ENCODE measurements around the gene ALAS2.
"Not testable (repeated sequence)": the region's sequence is repeated elsewhere in the genome, so short reads cannot be mapped to it uniquely, and the experiment has no call there.

Gene ALAS2

DNA sequence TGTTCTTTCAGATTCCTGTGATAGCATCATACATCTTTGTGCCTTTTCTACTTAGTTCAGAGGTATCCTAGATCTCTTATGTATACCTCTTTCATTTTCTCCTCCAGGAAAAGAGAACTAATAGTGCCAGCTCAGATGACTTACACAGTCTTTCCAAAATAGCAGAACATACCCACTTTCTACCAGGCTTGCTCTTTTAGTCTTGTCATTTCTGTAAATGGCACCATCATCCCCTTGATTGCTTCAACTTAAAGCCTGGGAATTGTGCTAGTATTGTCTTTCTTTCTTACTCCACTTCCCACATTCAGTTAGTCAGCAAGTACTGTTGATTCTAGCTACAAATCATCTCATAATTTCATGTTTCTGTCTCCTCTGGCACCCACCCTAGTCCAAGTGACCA is 25.5 kb downstream of the ALAS2 start:
- DNase-seq (ENCODE audit: low spot score): no peak

GRCh38 chrX:55004231-55004630 is 26.5 kb downstream of the ALAS2 start:
- DNase-seq (ENCODE audit: low spot score): no peak

GRCh38 chrX:54999717-55000598 is 30.8 kb downstream of the ALAS2 start, which contains the start of gene APEX2:
Gene APEX2, plus strand, starts transcription at chrX:55000363. Its CDS starts 60 bp downstream, at chrX:55000423.
- peak; percentile 92 for DNase-seq (ENCODE audit: low spot score)

GRCh38 chrX:54995621-54996020 is 35.2 kb downstream of the ALAS2 start:
- no peak for DNase-seq (ENCODE audit: low spot score)

- no peak for DNase-seq (ENCODE audit: low spot score)
These were observed 36.0 kb downstream of the ALAS2 start for GRCh38 chrX:54994668-54995351.

DNA sequence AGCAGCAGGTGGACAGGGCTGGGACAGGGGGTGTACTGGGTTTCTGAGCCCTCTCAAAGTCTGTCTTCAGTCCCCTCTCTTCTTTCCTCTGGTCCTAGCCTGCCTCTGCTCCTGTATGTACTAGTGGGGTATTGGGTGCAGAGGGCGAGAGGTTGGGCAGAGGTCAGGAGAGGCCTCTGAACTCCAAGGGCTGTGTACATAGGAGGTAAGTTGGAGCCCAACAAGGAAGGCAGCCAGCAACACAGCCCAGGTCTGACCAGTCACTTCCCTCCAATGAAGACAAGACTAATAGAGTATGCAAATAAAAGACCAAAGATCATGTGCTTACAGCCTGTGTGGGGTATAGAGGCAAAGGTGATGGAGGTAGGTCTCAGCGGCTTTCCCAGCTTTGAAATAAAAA is 36.7 kb downstream of the ALAS2 start, which contains the start of gene PFKFB1:
Gene PFKFB1, minus strand, starts transcription at position 90 of the 400 bp plus-strand sequence. CDS start 181 bp downstream, outside the sequence.
- no peak for DNase-seq (ENCODE audit: low spot score)

DNA sequence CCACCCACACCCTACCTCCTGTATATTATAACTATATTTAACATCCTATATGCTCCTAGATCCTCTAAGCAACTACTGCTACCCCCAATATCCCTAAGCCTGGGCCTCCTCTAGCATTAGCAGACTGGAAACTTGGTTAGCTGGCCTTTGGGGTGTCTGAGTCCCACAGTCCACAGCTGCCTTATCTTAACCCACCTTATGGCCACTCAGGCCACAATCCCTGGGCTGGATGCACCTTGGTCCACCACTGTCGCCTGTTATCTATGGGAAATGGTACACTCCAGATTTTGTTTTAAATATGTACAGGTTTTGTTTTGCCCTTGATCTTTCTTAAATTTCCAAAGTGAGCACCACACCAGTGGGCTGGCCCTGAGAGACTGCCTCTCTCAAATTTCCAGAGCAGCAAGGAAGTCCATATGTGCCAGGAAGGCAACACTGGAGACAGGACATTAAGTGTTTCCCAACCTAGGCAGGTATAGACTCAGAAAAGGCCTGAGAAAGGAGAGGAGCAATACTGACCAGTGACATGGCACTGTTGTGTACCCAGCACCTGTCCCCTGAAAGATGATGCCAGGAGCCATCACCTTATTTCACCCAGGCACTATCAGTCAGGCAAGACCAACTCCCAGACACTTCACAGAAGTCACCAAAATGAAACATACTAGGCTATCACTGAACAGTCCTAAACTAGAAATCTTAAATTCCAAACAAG is 37.7 kb downstream of the ALAS2 start:
- no peak for DNase-seq (ENCODE audit: low spot score)

DNA sequence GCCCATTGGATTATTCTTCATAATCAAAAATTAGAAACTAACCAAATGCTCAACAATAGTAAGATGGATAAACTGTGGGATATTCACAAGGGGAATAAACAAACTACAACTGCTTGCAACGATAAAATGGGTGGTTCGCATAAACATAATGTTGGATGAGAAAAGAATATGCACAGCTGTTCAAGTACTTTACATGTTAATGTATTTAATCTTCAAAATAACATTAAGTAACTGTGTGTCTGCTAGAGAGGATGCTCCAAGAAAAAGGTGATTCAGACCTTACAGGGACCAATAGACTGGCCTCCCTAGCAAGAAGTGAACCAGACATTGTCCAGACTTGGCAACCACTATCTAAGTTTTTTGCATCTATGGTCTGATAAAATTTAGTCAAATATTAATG is 39.1 kb downstream of the ALAS2 start:
- DNase-seq (ENCODE audit: low spot score): no peak

- DNase-seq (ENCODE audit: low spot score): not testable (repeated sequence)
These were observed 47.5 kb downstream of the ALAS2 start for GRCh38 chrX:54983306-54983705.

- DNase-seq (ENCODE audit: low spot score): no peak
These were observed 50.4 kb downstream of the ALAS2 start for GRCh38 chrX:54980334-54980733.

DNA sequence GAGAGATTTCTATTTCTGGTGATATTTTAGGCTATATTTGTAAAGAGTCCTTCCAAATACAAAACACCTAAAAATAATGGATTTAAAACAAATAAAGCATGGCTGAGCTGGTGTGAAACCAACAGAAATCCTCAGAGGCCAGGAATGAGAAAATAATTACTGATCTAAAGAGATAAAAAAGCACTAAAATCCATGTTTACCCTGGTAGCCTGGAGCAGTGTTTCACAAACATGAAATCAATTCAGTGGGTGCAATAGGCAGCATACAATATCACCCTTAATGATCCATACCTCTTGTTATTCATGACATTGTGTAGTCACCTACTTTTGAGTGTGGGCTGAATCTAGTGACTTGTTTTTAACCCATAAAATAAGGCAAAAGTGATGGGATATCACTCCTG is 51.3 kb downstream of the ALAS2 start:
- no peak for DNase-seq (ENCODE audit: low spot score)

DNA sequence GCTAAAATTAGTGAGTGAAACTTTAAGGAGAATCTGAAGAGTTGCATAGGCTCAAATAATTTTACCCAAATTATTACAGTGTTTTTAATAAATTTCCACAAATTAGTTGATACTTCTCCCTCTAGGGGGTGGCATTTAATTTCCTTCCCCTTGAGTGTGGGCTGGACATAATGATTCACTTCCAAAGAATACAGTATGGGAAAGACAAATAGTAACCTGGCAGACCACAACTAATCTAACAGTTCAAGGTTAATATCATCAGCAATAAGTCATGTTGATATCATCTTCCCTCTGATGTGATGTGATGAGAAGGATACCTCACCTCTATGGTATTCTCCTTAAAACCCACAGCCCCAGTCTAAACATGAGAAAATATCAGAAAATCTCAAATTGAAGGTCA is 52.3 kb downstream of the ALAS2 start:
- DNase-seq (ENCODE audit: low spot score): no peak

DNA sequence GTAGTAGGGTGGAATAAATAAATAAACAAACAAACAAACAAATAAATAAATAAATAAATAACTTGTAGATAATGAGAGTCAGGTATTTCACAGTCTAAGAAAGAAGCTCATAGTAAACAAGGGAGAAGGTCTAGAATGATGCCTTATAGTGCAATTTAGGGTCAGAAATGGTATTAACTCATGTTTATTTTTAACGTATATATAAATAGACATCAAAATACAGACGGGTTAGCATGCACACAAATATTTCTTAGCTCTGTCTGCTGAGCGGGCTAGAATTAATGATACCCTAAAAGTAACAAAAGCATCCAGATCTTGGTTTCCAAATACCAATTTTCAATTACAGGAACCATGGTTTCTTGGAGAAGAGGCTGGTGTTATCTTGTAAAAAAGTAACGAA is 53.4 kb downstream of the ALAS2 start:
- no peak for DNase-seq (ENCODE audit: low spot score)

DNA sequence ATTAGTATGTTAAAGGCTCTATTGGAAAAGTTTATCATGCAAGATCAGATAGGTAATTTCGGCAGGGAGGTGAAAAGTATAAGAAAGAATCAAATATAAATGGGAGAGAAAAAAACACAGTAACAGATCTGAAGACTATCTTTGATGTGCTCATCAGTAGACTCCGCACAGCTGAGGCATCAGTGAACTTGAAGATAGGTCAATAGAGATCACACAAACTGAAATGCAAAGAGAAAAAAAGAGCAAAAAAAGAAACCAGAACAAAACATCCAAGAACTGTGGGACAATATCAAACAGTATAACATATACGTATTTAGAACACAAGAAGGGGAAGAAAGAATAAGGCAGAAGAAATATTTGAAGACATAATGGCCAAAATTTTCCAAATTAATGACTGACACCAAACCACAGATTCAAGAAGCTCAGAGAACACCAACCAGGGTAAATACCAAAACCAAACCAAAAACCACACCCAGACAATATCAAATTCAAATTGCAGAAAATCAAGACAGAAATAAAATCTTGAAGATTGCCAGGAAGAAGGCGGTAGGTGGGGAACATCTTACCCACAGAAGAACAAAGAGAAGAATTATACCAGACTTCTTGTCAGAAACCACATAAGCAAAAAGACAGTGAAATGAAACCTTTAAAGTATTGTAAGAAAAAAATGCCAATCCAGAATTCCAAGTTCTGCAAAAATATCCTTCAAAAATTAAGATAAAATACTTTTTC is 65.8 kb downstream of the ALAS2 start:
- DNase-seq (ENCODE audit: low spot score): no peak

GRCh38 chrX:54961750-54962149 is 69.0 kb downstream of the ALAS2 start:
- DNase-seq (ENCODE audit: low spot score): no peak

All from putamen (tissue), 1 donor.